Measurements from ENCODE around the gene PAF1. TPM values are rescaled to one million over a fixed set of nuclear protein-coding genes. Genes with fewer than 3 reads are reported as not detected.

Gene PAF1
- total RNA-seq, 1 experiment from 2014 or later: 901 TPM

DNA sequence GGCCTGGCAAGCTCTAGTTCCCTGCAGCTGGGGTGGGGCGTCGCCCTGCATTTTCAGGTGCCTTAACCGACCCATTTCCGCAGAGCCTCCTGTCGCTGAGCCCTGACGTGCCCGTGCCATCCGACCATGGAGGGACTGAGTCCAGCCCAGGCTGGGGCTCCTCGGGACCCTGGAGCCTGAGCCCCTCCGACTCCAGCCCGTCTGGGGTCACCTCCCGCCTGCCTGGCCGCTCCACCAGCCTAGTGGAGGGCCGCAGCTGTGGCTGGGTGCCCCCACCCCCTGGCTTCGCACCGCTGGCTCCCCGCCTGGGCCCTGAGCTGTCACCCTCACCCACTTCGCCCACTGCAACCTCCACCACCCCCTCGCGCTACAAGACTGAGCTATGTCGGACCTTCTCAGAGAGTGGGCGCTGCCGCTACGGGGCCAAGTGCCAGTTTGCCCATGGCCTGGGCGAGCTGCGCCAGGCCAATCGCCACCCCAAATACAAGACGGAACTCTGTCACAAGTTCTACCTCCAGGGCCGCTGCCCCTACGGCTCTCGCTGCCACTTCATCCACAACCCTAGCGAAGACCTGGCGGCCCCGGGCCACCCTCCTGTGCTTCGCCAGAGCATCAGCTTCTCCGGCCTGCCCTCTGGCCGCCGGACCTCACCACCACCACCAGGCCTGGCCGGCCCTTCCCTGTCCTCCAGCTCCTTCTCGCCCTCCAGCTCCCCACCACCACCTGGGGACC lies 16.9 kb upstream of the PAF1 start:
- H3K36me3 ChIP-seq (ENCODE audit: control insufficient read depth, insufficient read depth, low read length): peaks cover 7% of the 10 kb centered on the region
- TF ChIP-seq POLR2AphosphoS5 (IDR thresholded peaks at IDR 0.05; ENCODE audit: low read depth, low read length) (no peak), SIN3A (IDR thresholded peaks at IDR 0.05; ENCODE audit: borderline replicate concordance, insufficient read depth, low read depth, low read length) (no peak), TCF7L2 (IDR thresholded peaks at IDR 0.05; ENCODE audit: low read depth, low read length) (no peak)
- TF ChIP-seq, protein P1, sequence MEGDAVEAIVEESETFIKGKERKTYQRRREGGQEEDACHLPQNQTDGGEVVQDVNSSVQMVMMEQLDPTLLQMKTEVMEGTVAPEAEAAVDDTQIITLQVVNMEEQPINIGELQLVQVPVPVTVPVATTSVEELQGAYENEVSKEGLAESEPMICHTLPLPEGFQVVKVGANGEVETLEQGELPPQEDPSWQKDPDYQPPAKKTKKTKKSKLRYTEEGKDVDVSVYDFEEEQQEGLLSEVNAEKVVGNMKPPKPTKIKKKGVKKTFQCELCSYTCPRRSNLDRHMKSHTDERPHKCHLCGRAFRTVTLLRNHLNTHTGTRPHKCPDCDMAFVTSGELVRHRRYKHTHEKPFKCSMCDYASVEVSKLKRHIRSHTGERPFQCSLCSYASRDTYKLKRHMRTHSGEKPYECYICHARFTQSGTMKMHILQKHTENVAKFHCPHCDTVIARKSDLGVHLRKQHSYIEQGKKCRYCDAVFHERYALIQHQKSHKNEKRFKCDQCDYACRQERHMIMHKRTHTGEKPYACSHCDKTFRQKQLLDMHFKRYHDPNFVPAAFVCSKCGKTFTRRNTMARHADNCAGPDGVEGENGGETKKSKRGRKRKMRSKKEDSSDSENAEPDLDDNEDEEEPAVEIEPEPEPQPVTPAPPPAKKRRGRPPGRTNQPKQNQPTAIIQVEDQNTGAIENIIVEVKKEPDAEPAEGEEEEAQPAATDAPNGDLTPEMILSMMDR (IDR thresholded peaks at IDR 0.05): no peak
- TF ChIP-seq, protein P2, sequence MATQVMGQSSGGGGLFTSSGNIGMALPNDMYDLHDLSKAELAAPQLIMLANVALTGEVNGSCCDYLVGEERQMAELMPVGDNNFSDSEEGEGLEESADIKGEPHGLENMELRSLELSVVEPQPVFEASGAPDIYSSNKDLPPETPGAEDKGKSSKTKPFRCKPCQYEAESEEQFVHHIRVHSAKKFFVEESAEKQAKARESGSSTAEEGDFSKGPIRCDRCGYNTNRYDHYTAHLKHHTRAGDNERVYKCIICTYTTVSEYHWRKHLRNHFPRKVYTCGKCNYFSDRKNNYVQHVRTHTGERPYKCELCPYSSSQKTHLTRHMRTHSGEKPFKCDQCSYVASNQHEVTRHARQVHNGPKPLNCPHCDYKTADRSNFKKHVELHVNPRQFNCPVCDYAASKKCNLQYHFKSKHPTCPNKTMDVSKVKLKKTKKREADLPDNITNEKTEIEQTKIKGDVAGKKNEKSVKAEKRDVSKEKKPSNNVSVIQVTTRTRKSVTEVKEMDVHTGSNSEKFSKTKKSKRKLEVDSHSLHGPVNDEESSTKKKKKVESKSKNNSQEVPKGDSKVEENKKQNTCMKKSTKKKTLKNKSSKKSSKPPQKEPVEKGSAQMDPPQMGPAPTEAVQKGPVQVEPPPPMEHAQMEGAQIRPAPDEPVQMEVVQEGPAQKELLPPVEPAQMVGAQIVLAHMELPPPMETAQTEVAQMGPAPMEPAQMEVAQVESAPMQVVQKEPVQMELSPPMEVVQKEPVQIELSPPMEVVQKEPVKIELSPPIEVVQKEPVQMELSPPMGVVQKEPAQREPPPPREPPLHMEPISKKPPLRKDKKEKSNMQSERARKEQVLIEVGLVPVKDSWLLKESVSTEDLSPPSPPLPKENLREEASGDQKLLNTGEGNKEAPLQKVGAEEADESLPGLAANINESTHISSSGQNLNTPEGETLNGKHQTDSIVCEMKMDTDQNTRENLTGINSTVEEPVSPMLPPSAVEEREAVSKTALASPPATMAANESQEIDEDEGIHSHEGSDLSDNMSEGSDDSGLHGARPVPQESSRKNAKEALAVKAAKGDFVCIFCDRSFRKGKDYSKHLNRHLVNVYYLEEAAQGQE (IDR thresholded peaks at IDR 0.05; ENCODE audit: insufficient read depth in 1 of 2, low read depth in 2 of 2, low read length in 1 of 2): no peak
- ChIA-PET POLR2A (interaction anchor here (0.5 to 15.7 kb wide), 31 partner anchors 7 to 923 kb away, joined by 3 to 524 read pairs (median 5); partner anchors contain the start of genes EID2B, FBXO17, MED29 and PAF1), CTCF (interaction anchor here (0.6 to 4.6 kb wide), 12 partner anchors 8 to 446 kb away, joined by 3 to 144 read pairs (median 6); partner anchors contain the start of genes MED29, PAF1, RPS16 and SAMD4B)
- peaks cover 67% of the 10 kb centered on the region for H3K4me1 ChIP-seq (ENCODE audit: control insufficient read depth, insufficient read depth, low read length)
- in situ Hi-C loops (cut with HindIII; ENCODE audit: low pct_unique_long_range_greater_than_20kb, low sequenced_read_pairs): no loop called here
- no peaks in the 10 kb centered on the region for H3K27me3 ChIP-seq (ENCODE audit: control insufficient read depth, insufficient read depth, low read length)
- DNase-seq (ENCODE audit: low read depth, low spot score): peak; percentile 96
- peak overlapping the region; percentile 92 for H3K27ac ChIP-seq (ENCODE audit: low read length)
- no TSS peak for BruUV-seq (replicated peaks)
- peak overlapping the region; percentile 42 to 55 for H3K4me3 ChIP-seq (ENCODE audit: low read depth in 2 of 2, low read length in 2 of 2)
- H3K9me3 ChIP-seq (ENCODE audit: control insufficient read depth, insufficient read depth, low read depth, low read length): no peaks in the 10 kb centered on the region
- peak; percentile 1 for ATAC-seq
- intact Hi-C loops (cut with micrococcal nuclease; ENCODE audit: unreplicated experiment): no loop called here

DNA sequence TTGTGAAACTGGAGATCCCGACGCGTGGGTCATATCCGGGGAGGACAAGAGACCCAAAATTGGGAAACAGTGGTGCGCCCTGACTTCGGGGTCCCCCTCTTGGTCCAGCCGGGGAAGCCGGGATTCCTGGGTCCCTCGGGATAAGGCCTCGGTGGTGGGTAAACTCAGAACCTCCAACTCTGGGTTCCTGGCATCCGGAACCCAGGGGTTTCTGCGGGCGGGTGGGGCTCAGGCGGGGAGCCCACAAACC lies 16.4 kb upstream of the PAF1 start:
- ATAC-seq (no peak), DNase-seq (ENCODE audit: low read depth, low spot score) (no peak)
- POLR2A ChIA-PET: interaction anchor here (0.6 to 15.7 kb wide), 16 partner anchors 9 to 666 kb away, joined by 3 to 524 read pairs (median 8); partner anchors contain the start of genes MED29, PAF1, RPS16 and SAMD4B
- Histone ChIP-seq H3K4me3 (ENCODE audit: low read depth in 2 of 2, low read length in 2 of 2) (peak overlapping the region; percentile 42 to 55), H3K4me1 (ENCODE audit: control insufficient read depth, insufficient read depth, low read length) (peaks cover 72% of the 10 kb centered on the region), H3K36me3 (ENCODE audit: control insufficient read depth, insufficient read depth, low read length) (peaks cover 7% of the 10 kb centered on the region), H3K27ac (ENCODE audit: low read length) (peak overlapping the region; percentile 92), H3K27me3 (ENCODE audit: control insufficient read depth, insufficient read depth, low read length) (no peaks in the 10 kb centered on the region), H3K9me3 (ENCODE audit: control insufficient read depth, insufficient read depth, low read depth, low read length) (no peaks in the 10 kb centered on the region)
- TF ChIP-seq, protein P2 (IDR thresholded peaks at IDR 0.05; ENCODE audit: insufficient read depth in 1 of 2, low read depth in 2 of 2, low read length in 1 of 2): no peak
- TF ChIP-seq TCF7L2 (IDR thresholded peaks at IDR 0.05; ENCODE audit: low read depth, low read length) (no peak), POLR2AphosphoS5 (IDR thresholded peaks at IDR 0.05; ENCODE audit: low read depth, low read length) (no peak), SIN3A (IDR thresholded peaks at IDR 0.05; ENCODE audit: borderline replicate concordance, insufficient read depth, low read depth, low read length) (no peak)
- TF ChIP-seq, protein P1 (IDR thresholded peaks at IDR 0.05): no peak
- intact Hi-C loops (cut with micrococcal nuclease; ENCODE audit: unreplicated experiment) (no loop called here), in situ Hi-C loops (cut with HindIII; ENCODE audit: low pct_unique_long_range_greater_than_20kb, low sequenced_read_pairs) (no loop called here)
- CTCF ChIA-PET: interaction anchor here (0.6 to 4.6 kb wide), 6 partner anchors 10 to 37 kb away, joined by 5 to 144 read pairs (median 8); partner anchors contain the start of genes MED29, PAF1 and RPS16
- BruUV-seq (replicated peaks): no TSS peak
